Activated T-cell treated with anti-CD3 and anti-CD28 coated beads, Interleukin-2, amount 50 U/mL, for 48 hours (primary cell): ENCODE results near the gene PROC.
"Not testable (repeated sequence)": the region's sequence is repeated elsewhere in the genome, so short reads cannot be mapped to it uniquely, and the experiment has no call there.

Experiments
- DNase-seq, 2 experiments: peaks; one replicate each; pipeline ENCODE4 v3.0.0-alpha.2; 2020

PROC gene

DNA sequence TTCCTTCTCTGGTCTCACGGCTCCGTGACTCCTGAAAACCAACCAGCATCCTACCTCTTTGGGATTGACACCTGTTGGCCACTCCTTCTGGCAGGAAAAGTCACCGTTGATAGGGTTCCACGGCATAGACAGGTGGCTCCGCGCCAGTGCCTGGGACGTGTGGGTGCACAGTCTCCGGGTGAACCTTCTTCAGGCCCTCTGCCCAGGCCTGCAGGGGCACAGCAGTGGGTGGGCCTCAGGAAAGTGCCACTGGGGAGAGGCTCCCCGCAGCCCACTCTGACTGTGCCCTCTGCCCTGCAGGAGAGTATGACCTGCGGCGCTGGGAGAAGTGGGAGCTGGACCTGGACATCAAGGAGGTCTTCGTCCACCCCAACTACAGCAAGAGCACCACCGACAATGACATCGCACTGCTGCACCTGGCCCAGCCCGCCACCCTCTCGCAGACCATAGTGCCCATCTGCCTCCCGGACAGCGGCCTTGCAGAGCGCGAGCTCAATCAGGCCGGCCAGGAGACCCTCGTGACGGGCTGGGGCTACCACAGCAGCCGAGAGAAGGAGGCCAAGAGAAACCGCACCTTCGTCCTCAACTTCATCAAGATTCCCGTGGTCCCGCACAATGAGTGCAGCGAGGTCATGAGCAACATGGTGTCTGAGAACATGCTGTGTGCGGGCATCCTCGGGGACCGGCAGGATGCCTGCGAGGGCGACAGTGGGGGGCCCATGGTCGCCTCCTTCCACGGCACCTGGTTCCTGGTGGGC lies 10.0 kb downstream of the PROC start:
- DNase-seq = no peak

DNA sequence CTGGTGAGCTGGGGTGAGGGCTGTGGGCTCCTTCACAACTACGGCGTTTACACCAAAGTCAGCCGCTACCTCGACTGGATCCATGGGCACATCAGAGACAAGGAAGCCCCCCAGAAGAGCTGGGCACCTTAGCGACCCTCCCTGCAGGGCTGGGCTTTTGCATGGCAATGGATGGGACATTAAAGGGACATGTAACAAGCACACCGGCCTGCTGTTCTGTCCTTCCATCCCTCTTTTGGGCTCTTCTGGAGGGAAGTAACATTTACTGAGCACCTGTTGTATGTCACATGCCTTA lies 10.5 kb downstream of the PROC start:
- no peak for DNase-seq

DNA sequence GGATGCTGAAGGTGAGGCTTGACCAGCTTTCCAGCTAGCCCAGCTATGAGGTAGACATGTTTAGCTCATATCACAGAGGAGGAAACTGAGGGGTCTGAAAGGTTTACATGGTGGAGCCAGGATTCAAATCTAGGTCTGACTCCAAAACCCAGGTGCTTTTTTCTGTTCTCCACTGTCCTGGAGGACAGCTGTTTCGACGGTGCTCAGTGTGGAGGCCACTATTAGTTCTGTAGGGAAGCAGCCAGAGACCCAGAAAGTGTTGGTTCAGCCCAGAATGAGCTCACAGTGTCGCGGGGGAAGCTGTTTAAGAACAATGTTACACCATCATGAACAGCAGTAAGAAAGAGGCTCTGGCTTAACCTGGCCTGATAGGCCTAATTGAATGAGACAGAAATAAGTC lies 11.1 kb downstream of the PROC start:
- no peak for DNase-seq

DNA sequence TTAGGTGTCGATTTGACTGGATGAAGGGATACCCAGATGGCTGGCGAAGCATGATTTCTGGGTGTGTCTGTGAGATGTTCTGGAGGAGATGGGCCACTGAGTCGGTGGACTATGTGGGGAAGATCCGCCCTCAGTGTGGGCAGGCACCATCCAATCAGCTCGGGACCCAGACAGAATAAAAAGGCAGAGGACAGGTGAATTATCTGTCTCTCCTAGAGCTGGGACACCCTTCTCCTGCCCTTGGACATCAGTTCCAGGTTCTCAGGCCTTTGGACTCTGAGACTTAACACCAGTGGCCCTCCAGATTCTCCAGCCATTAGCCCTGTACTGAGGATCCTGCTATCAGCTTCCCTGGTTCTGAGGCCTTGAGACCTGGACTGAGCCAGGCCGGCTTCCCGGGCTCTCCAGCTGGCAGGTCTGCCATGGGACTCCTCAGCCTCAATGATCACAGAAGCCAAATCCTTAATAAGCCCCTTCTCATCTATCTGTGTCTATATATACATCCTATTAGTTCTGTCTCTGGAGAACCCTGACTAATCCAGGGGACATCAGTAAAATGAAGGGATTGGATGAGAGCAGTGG lies 11.7 kb downstream of the PROC start:
- no peak for DNase-seq

DNA sequence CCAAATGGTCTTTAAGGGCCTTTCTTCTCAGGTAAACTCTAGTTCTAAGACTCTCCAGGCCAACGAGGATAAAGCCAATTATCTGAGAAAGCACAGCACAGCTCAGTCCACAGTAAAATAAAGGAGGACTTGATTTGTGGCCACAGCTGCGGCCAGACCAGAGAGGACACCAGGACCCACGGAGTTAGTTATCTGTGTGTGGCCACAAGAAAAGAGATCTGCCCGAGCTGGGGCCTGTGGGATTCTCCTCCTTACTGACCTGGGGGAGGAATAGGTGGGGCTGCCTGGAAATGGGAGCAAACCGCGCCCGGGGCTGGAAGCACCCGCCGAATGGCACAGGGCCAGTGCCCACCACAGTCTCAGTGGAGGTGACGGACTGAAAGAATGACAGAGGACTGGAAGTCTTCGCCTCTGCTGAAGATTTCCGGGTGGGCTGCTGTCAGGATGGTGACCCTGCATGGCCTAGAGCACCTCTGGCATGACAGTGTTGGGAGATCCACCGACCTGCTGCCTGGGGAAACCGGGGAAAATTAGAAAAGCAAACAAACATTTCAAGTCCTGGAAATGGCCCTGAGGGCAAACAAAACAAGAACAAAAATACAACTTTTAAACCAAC lies 13.3 kb downstream of the PROC start:
- no peak for DNase-seq

DNA sequence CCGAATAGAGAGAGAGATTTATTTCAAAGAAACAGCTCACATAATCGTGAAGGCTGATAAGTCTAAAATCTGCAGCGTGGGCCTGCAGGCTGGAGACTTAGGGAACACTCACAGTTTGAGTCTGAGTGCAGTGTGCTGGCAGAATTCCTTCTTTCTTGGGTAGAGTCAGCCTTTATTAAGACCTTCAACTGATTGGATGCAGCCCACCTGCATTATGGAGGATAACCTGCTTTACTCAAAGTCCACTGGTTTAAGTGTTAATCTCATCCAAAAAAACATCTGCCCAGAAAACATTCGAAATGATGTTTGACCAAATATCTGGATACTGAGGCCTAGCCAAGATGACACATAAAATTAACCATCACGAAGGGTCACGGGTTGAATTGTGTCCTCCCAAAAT lies 16.3 kb downstream of the PROC start:
- DNase-seq = no peak

DNA sequence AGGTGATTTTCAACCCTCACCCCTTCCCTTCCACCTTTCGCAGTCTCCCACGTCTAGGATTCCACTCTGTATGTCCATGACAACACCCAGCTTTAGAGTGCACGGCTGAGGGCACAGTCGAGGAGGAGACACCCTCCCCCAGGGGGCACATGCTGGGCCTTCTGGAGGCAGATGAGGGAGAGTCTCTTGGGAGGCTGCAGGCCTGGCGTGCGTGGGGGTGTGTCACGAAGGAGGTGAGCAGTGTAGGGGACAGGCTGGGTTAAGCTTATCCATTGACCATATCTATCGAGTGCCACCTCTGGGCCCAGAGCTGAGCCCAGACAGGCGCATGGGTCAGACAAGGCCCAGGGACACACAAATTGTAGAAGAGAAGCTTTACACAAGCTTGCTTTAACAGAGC lies 18.8 kb downstream of the PROC start:
- no peak for DNase-seq

DNA sequence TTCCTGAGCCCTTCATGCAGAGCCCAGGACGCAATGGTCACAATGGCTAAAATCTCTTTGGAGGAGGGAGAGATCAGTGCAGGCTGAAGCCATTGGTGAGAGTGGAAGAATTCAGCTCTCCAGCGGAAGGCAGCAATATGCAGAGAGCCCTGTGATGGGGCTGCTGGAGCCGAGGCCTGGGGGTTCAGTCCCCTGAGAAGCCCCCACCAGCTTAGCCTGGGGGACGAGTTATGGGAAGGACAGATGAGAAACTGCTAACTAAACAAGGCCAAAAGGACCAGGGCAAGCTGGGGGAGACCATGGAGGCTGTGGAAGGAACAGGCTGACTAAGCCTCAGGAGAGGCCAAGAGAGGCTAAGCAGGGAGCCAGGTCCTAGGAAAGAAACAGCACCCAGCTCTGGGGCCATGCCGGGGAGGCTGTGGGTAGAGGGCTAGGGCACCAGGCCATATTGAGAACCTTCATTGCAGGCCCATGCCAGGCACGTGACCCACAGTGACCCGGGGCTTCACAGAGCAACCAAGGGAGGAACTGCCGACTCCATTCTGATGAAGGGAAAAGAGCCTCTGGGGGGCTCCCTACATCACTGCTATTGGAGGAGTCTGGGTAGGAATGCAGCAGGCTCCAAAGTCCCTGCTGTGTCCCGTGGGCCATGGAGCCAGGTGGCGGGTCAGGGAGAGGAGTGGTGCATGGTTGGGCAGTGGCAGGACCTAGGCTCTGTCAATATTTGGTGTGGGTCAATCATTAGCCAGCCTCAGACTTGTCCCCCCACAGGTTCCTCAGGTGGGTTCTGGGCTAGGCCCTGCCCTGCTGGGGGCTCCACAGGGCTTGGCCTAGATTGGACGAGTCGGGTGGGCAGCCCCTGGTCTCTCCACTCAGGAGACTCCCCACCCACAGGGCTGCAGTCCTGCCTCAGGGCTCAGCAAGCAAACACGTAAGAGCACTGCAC lies 19.8 kb downstream of the PROC start:
- no peak for DNase-seq

DNA sequence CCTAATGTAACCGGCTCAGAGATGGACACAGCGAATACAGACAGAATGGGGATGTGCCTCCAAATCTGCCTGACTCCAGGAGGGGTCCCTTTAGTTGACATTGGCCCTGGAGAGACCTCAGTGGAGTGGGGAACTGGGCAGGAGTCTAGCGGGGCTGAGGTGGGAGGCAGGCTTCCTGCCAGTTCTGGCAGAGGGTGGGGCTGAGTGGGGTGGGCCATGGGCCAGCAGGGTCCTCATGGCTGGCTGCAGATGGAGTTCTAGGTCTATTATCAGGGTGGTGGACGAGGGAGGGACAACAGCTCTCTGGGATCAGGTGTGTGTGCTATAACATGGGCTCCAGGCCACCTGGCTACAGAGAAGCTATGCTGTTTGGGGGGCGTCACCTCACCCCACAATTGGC lies 21.1 kb downstream of the PROC start:
- DNase-seq = no peak

DNA sequence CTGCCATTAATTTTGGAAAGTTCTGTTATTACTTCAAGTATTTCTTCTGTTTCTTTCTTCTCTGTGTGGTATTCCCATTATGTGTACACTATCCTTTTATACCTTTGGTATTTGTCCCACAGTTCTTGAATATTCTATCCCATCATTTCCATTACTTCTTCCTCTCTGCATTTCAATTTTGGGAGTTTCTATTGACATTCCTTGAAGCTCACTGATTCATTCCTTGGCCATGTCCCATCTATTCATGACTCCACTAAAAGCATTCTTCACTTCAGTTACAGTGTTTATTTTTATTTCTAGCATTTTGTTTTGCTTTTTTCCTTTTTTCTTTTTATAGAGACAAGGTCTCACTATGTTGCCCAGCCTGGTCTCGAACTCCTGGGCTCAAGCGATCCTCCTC lies 30.3 kb downstream of the PROC start:
- DNase-seq = no peak

DNA sequence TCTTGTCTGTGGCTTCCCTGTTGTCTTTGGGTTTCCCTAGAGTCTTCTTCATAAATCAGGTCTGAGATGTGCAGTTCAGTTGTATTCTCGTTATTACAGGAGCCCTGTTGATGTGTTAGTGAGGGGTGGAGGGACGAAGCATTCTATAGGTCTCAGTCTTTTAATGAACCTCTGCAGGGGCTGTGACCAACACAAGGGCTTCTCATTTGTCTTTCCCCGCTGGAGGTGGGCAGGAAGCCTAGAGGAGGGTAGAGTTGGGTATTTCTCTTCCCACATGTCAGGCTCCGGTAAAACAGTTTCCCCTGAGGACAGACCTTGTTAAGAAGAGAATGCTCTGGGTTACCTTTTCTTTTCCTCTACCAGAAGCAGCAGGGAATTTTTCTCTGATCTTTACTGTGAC lies 31.2 kb downstream of the PROC start:
- no peak for DNase-seq

DNA sequence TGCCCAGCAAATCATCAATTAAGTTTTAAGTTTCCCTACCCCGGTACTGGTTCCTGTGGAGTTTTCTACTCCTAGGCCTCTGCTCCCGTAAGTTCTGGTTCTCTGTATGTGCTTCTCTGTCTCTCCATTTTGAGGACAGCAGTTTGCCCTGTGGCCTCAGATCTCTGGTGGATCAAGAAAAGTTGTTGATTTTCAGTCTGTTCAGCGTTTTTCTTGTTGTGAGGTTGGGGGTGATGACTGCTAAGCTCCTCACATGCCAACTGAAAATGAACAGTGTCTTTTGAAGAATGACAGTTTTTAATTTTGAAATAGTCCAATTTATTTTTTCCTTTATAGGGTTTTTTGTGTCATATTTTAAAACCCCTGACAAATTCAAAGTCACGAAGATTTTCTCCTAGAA lies 31.7 kb downstream of the PROC start:
- no peak for DNase-seq

DNA sequence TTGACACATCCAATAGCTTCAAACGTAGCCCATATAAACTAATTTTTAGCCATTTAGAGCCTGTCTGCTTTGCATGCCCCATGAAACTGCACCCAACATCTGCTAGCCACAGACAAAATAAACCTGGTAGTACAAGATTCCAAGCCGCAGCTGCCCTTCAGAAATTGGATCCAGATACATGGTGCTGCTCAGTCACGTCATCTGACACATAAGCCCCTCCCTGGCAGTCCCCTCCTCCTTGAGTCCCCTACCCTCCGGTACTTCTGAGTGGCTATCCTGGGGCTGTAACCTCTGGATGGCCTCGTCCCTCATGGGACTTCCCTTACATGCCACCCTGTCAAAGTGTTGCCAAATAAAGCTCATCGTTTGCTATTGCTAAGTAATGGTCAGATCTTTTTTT lies 33.8 kb downstream of the PROC start:
- DNase-seq = no peak

DNA sequence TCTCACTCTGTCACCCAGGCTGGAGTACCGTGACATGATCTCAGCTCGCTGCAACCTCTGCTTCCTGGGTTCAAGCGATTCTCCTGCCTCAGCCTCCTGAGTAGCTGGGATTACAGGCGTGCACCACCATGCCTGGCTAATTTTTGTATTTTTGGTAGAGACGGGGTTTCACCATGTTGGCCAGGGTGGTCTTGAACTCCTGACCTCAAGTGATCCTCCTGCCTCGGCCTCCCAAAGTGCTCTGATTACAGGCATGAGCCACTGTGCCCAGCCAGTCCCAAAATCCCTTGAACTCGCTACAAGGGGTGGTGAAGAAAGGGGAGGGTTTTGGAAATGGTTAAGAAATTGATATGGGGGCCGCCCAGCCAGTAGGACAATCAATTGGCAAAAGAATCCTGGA lies 34.2 kb downstream of the PROC start:
- DNase-seq = not testable (repeated sequence)

DNA sequence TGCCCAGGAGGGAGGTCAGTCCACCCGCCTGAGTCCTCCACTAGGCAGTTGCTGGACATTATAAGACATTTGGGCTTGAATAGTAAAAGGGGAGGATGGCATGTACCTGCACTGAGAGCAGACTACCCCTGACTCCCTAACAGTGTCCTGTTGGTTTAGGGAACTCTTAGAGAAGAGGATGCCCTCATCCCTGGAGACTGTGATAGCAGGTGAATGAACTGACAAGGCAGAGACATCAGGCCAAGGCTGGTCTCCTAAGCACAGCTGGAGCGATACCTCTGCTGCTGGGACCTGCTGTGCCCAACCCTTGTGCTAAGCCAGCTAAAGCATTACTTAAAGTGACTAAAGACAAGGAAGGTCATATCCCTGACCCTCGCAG lies 34.8 kb downstream of the PROC start:
- DNase-seq = no peak

DNA sequence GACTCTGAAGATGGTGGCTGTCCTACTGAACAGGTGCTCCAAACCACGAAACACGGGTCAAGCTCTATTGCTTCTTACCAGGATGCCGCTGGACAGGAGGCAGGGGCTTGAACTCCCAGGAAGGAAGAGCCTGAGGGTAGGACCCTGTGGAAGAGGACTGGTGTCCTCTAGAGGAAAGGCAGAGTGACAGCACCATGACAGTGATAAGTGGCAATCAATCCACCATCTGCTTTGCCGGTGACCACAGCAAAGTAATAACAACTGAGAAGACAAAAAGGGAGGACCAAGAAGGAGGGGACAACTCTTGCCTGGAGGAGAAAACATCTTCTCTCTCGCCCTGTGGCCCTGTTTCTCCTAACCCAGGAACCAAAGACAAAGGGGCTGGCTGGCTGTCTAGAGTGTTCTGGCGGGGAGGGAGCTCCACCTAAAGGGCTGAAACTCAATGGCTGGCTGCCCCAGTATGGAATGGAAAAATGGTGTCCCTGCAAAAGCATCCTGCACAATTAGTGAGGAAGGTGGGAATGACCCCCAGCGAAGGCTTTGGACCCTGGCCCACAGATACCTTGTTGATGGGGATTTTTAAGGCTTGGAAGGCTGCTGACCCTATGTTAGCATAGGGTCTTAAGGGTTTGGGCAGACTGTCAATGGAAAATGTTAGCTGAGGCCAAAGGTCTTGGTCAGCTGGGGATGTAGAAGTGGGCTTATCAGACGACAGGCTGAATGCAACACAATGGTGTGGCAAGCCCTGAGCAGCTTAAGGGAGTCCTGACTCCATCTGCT lies 35.4 kb downstream of the PROC start:
- no peak for DNase-seq

DNA sequence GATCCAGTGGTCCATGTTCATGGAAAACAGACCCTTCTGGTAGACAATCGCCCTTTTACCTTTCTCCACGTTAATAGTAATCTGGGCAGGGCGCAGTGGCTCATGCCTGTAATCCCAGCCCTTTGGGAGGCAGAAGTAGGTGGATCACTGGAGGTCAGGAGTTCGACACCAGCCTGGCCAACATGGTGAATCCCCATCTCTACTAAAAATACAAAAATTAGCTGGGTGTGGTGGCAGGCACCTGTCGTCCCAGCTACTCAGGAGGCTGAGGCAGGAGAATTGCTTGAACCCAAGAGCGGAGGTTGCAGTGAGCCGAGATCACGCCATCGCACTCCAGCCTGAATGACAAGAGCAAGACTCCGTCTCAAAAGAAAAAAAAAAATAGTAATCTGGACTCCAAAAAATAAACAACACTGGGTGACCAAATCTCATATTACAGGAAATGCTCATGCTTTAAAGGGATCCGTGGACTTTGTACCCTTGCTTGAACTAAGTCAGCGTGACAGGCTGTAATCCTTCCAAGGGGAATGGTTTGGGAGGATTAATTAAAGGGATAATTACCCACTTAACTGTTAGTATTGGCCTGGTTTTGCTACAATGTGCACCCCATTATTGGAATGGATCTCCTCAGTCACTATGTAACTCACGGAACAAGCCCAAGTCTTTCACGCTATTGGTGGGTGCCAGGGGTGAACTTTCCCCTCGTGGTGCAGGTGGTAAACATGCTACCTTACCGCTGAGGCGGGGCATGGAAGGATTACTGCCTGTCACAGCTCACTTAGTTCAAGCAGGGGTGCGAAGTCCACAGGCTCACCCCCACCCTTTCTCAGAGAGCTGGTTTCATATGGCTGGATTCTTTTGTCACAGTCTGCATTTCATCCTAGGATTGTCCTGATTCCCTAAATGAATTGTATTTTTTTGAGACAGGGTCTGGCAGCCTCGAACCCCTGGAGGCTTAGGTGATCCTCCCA lies 36.7 kb downstream of the PROC start:
- DNase-seq = no peak

DNA sequence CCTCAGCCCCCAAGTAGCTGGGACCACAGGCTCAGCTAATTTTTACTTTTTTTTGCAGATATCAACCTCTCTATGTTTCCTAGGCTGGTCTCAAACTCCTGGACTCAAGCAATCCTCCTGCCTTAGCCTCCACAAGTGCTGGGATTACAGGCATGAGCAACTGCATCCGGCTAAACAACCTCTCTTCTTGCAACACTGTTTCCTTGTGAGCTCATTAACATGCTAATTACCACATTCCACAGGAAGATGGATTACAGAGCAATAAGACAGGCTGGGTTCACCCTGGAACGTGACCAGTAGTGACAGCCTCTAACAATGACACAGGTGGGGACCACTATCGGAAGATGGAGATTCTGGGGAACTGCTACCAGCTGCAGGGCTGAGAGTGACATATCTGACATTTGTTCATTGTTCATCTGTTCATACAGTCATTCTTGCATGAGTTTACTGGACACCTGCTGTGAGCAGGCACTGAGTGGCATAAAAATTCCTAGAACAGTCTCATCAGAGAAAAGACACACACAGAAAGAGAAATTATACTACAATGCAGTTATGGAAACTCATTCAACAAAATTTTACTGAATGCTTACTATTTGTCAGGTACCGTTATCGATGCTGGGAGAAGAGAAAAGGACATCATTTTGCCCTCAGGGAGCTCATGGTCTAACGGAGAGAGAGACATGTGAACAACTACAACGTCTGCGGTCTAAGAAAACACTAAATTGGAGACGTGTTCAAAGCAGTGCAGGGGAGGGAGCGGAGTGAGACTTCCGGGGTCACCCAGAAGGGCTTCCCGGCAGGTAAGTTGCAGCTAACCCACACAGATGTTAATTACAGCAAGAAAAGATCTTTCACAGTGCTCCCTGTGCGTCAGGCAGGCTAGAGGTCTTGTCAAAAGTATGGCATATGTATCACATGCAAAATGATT lies 37.6 kb downstream of the PROC start:
- DNase-seq = no peak

DNA sequence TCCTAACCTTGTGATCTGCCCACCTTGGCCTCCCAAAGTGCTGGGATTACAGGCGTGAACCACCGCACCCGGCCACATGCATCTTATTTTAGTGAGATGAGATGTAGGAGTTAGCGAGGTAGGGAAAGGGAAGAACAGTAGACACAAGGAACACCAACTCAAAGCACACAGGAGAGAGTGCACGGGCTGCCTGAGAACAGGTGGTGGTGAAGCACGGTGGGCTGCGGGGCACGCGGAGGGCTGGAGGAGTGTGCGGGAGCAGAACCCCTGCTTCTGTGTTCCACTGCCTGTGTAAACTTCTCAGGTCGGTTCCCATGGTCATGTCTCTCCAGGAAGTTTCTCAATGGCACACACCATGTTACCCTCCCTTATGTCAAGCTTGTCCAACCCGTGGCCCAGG lies 38.7 kb downstream of the PROC start:
- DNase-seq = no peak

DNA sequence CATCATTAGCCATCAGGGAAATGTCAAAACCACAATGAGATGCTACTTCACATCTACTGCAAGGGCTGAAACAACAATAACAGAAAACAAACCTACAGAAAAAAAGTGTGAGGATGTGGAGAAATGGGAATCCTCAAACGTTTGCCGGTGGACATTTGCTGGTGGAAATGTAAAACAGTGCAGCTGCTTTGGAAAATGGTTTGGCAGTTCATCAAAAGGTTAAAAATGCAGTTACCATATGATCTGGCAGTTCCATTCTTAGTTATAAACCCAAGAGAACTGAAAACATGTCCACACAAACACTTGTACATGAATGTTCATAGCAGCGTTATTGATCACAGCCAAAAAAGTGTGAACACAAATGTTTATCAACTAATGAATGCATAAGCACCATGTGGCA lies 44.2 kb downstream of the PROC start:
- DNase-seq = no peak
